Heart right ventricle (tissue), 16 donors: ENCODE measurements around the gene UTP25. TPM values are rescaled to one million over a fixed set of nuclear protein-coding genes. Genes with fewer than 3 reads are reported as not detected.

Experiments used
- ATAC-seq, 8 donors: fragments of 200-7000 bp; cut with Tn5 transposase; one replicate each; pipeline ENCODE4 v1.9.1; 2020; ENCODE audit warnings: mild to moderate bottlenecking in 8 of 8, moderate library complexity in 8 of 8, moderate number of reproducible peaks in 1 of 8
- DNase-seq, 2 donors: peaks; one replicate each; pipeline ENCODE4 v3.0.0-alpha.2; 2020
- H3K27ac ChIP-seq, 10 donors: fragments of 200-600 bp; sonication (generic) in 2 of 10; one replicate each; pipeline versions ENCODE4 v1.5.0 to v1.8.0; 2020 to 2022; ENCODE audit warnings: mild to moderate bottlenecking in 3 of 10
- H3K27me3 ChIP-seq, 7 donors: fragments of 200-600 bp; one replicate each; pipeline ENCODE4 v1.8.0; 2021 to 2022; ENCODE audit warnings: mild to moderate bottlenecking in 2 of 7
- H3K36me3 ChIP-seq, 9 donors: fragments of 200-600 bp; sonication (generic) in 1 of 9; one replicate each; pipeline versions ENCODE4 v1.5.0 to v1.8.0; 2020 to 2022; ENCODE audit warnings: mild to moderate bottlenecking in 2 of 9
- H3K4me1 ChIP-seq, 9 donors: fragments of 200-600 bp; sonication (generic) in 1 of 9; one replicate each; pipeline versions ENCODE4 v1.5.0 to v1.8.0; 2020 to 2022; ENCODE audit warnings: mild to moderate bottlenecking in 4 of 9
- H3K4me3 ChIP-seq, 10 donors: fragments of 200-600 bp; sonication (generic) in 2 of 10; one replicate each; pipeline versions ENCODE4 v1.5.0 to v1.8.0; 2020 to 2022; ENCODE audit warnings: mild to moderate bottlenecking in 7 of 10, moderate library complexity in 2 of 10
- H3K9me3 ChIP-seq, 11 donors: fragments of 200-600 bp in 10 of 11; sonication (generic) in 2 of 11; one replicate each; pipeline versions ENCODE4 v1.5.0 to v1.8.0; 2013 to 2022; ENCODE audit warnings: mild to moderate bottlenecking in 2 of 11, control low read depth in 1 of 11, moderate library complexity in 1 of 11
- WGBS, 2 donors: extraction: QIAGEN DNeasy Blood & Tissue Kit; methylation state at CpG; one replicate each; pipeline ENCODE4 v1.1.7; 2013; ENCODE audit warnings: inconsistent platforms in 1 of 2; 5-methylcytosine and 5-hydroxymethylcytosine counted together
- intact Hi-C, 10 donors: fragments of 100-400 bp; cut with DNase I; formaldehyde crosslinking; loops; one replicate each; pipeline versions ENCODE4 v1.11.1 to v1.14.2; 2022
- polyA plus RNA-seq, 2 donors: library from polyadenylated mRNA; stranded (reverse); fragments of 200-250 nt; gene quantifications; one replicate each; pipeline ENCODE4 v1.2.3, GENCODE V29; 2013
- total RNA-seq, 10 donors: library from RNA; stranded (reverse); fragmentation: NEBNext Ultra II Directional in 3 of 10; extraction: Animal tissue kit (Norgen Biotek cat#: 25700) in 3 of 10; gene quantifications; one replicate each; pipeline versions ENCODE4 v1.2.1 to v1.2.4, GENCODE V29; 2021 to 2023
- TF ChIP-seq, protein P1 (sequence below), 9 donors: fragments of 200-600 bp; sonication (generic) in 2 of 9; IDR thresholded peaks; one replicate each; pipeline versions ENCODE4 v1.5.0 to v1.8.0; 2021 to 2022; ENCODE audit warnings: antibody characterized with exemption in 9 of 9, mild to moderate bottlenecking in 5 of 9, moderate library complexity in 1 of 9
- donor health status: Arrhythmogenic right ventricular cardiomyopathy.
- donor health status: ischemic (EF 13 %, LVEDD 7.1; RV severe dilation, severe dysfunction).
- donor health status: healthy with polysubstance abuse.
- donor health status: DM: no; HTN: yes; CAD: no.
- donor health status: DM: no; HTN: no; CAD: no.
- donor health status: ischemic (EF 25% LVEDD 6.9; RV normal size, moderate dysfunction).
- donor health status: ischemic (EF 25% LVEDD 5.7; RV mildly dilated, moderate dysfunction).
- donor health status: healthy.
- donor health status: DM: yes; HTN: yes; CAD: no.
- donor health status: Ischemic cardiomyopathy.
- donor health status: ischemic (EF 35%, LVEDD 5.7; RV mildly dilated, moderate dysfunction).
- donor health status: nonischemic (EF 11% LVEDD 7.7; RV severe dilation, severe dysfunction).
- donor health status: DM: yes; HTN: yes; CAD: no.
- donor health status: PGD.
- donor health status: ischemic (EF 29% LVEDD 5.4; RV normal size, mild dysfunction).
- donor health status: nonischemic (EF 23%, LVEDD 6.1; RV moderate dilation, normal function).

UTP25 gene
- total and polyA plus RNA-seq, 12 donors, result 0.73 to 4.2 (median 3.1) TPM

DNA sequence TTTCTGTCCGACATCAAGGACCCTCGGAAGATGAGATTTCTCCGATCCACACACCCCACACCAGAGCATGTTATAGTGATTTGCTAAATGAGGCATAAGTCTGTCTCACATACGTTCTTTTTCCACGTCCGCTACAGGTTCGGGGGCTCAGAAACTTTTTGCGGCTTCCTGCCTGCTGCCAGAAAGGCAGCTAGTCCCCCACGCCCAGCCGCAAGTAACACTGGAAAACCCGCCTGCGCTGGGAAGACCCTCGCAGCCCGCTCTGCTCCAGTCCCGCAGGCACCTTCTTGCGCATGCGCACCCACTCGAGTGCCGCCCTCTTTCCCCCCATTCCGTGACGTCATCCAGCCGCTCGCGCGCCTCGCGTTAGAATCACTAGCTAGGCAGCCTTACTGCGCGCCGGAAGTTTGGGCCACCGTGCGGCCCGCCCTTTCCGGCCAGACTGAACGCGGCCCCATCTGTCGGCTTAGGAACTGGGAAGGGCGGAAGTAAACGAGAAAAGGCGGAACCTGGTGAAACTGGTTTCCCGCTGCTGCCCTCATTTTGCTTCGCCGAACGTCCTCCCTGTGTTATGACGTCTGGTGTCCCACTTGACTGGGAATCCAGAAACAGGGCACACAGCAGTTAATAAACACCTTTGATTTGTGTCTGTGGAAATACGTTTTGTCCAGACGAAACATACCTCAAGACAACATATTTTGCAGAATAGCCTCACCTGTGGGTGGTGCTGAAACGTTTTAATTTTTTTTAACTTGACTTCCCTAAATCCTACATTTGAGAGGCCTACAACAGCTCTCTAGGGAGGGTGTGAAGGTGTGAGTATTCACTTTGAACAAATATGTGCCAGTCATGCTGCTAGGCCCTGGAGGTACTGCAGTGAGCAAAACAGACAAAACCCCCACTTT is 43.3 kb upstream of the UTP25 start, which contains the start of gene C1orf74:
Gene C1orf74, minus strand, starts transcription at position 295 of the 905 bp plus-strand sequence. CDS start 925 bp downstream, outside the sequence.
- Histone ChIP-seq H3K27me3 (peaks cover 0 to 15% (median 0%) of the 10 kb centered on the region in 7 donors), H3K9me3 (no peaks in the 10 kb centered on the region), H3K36me3 (peaks cover 0 to 35% (median 0%) of the 10 kb centered on the region in 9 donors), H3K4me3 (peak within 1 kb of the TSS; percentile 39 to 79 (median 64)), H3K4me1 (peaks cover 0 to 60% (median 31%) of the 10 kb centered on the region in 9 donors), H3K27ac (peak within 1 kb of the TSS; percentile 60 to 94 (median 85))
- peak; percentile 97 to 99 (median 98) for ATAC-seq
- TF ChIP-seq, protein P1, sequence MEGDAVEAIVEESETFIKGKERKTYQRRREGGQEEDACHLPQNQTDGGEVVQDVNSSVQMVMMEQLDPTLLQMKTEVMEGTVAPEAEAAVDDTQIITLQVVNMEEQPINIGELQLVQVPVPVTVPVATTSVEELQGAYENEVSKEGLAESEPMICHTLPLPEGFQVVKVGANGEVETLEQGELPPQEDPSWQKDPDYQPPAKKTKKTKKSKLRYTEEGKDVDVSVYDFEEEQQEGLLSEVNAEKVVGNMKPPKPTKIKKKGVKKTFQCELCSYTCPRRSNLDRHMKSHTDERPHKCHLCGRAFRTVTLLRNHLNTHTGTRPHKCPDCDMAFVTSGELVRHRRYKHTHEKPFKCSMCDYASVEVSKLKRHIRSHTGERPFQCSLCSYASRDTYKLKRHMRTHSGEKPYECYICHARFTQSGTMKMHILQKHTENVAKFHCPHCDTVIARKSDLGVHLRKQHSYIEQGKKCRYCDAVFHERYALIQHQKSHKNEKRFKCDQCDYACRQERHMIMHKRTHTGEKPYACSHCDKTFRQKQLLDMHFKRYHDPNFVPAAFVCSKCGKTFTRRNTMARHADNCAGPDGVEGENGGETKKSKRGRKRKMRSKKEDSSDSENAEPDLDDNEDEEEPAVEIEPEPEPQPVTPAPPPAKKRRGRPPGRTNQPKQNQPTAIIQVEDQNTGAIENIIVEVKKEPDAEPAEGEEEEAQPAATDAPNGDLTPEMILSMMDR (IDR thresholded peaks at IDR 0.05), result no peak
- WGBS, 2 donors, result 4% methylated on average over 48 of the region's 48 CpGs
- DNase-seq, result peak; percentile 99 to 100
- intact Hi-C loops, result loop anchor here in 6 of 10 donors (2.0 to 5.0 kb wide), 2 partner anchors 42 to 43 kb away; partner anchors contain the start of gene UTP25 (in 6 of the 6)

DNA sequence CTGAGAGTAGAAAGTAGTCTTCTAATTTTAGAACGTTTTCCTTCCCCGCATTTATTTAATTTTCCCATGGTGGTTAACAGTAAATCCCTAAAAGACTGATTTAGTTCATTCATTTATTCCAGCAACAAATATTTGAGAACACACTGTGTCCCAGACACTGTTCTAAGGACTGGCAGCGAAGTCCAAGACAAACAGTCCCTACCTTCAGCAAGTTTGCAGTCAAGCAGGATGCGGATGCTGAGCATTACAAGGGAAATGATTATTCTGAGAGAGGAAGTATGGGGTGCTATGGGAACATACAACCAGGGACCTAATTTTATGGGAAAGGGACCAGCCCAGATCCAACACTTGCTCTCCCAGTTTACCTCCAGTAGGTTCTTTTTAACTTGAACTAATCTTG is 42.2 kb upstream of the UTP25 start:
- Histone ChIP-seq H3K4me1 (peaks cover 0 to 60% (median 31%) of the 10 kb centered on the region in 9 donors), H3K27ac (peak overlapping the region in 8 of 10 donors; percentile 27 to 94 (median 82)), H3K36me3 (peaks cover 0 to 24% (median 0%) of the 10 kb centered on the region in 9 donors), H3K9me3 (no peaks in the 10 kb centered on the region), H3K4me3 (no peak overlapping the region), H3K27me3 (peaks cover 0 to 22% (median 0%) of the 10 kb centered on the region in 7 donors)
- intact Hi-C loops, result loop anchor here in 5 of 10 donors (2.0 to 5.0 kb wide), 2 partner anchors 41 to 42 kb away; partner anchors contain the start of gene UTP25 (in 5 of the 5)
- no peak for DNase-seq
- ATAC-seq, result no peak
- 91 to 92% methylated on average over 4 of the region's 4 CpGs for WGBS, 2 donors
- TF ChIP-seq, protein P1 (IDR thresholded peaks at IDR 0.05), result no peak

DNA sequence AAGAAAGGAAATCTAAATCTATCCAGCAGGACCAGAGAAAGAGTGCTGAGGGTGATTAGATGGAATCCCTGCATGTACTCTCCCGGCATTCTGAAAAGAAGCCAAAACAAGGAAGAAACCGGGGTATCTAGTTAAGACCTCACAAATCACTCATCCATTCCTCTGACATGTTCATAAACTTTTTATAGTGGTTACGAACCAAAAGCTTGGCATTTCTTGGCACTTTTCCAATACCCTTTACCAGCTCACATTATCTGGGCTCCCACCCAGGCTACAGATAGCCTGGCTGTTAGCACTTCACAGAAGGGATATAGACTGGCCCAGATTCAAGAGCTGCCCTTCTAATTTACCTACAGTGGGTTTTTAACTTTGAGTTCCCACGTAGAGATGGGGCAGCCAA is 41.6 kb upstream of the UTP25 start:
- intact Hi-C loops, result loop anchor here in 3 of 10 donors (5.0 kb wide), 1 partner anchor 41 kb away; the partner anchor contains the start of gene UTP25 (in 3 of the 3)
- peak in 1 of 8 donors; percentile 29 for ATAC-seq

More for the DNA sequence above, 41.6 kb upstream of the UTP25 start:
- peaks cover 0 to 25% (median 0%) of the 10 kb centered on the region in 9 donors for H3K36me3 ChIP-seq
- H3K4me3 ChIP-seq, result no peak overlapping the region
- peaks cover 0 to 60% (median 31%) of the 10 kb centered on the region in 9 donors for H3K4me1 ChIP-seq
- H3K9me3 ChIP-seq, result no peaks in the 10 kb centered on the region
- WGBS, 2 donors, result 35 to 59% methylated on average over 4 of the region's 4 CpGs
- peaks cover 0 to 28% (median 0%) of the 10 kb centered on the region in 7 donors for H3K27me3 ChIP-seq
- DNase-seq, result no peak
- TF ChIP-seq, protein P1 (IDR thresholded peaks at IDR 0.05), result no peak
- H3K27ac ChIP-seq, result peak overlapping the region in 8 of 10 donors; percentile 66 to 94 (median 82)
